ENCODE results near the gene THRSP.

GRCh38 chr11:78033040-78033439 lies 30.6 kb upstream of the THRSP start:
- no peak for TF ChIP-seq CTCF (IDR thresholded peaks at IDR 0.05)
- TF ChIP-seq EZH2 (IDR thresholded peaks at IDR 0.05; ENCODE audit: borderline replicate concordance, insufficient read depth, low read depth, low read length, poor library complexity, severe bottlenecking) = no peak
